Measurements from ENCODE around the gene SMCO2.

The SMCO2 gene

GRCh38 chr12:27455589-27455988 lies 9.1 kb downstream of the SMCO2 start:
- DNase-seq: no peak

GRCh38 chr12:27456618-27457017 lies 10.1 kb downstream of the SMCO2 start:
- no peak for DNase-seq

- DNase-seq: peak; percentile 25
These were observed 14.0 kb downstream of the SMCO2 start for GRCh38 chr12:27460471-27460978.

GRCh38 chr12:27462151-27462694 lies 15.7 kb downstream of the SMCO2 start:
- no peak for DNase-seq

- no peak for DNase-seq
These were observed 16.3 kb downstream of the SMCO2 start for GRCh38 chr12:27462851-27463250.

GRCh38 chr12:27463511-27464219 lies 17.1 kb downstream of the SMCO2 start:
- no peak for DNase-seq

- DNase-seq: no peak
These were observed 17.7 kb downstream of the SMCO2 start for GRCh38 chr12:27464220-27464554.

GRCh38 chr12:27467641-27468040 lies 21.1 kb downstream of the SMCO2 start:
- no peak for DNase-seq

- no peak for DNase-seq
These were observed 21.7 kb downstream of the SMCO2 start for GRCh38 chr12:27468241-27468640.

- DNase-seq: no peak
These were observed 22.7 kb downstream of the SMCO2 start for GRCh38 chr12:27469176-27469736.

- DNase-seq: no peak
These were observed 26.1 kb downstream of the SMCO2 start for GRCh38 chr12:27472604-27473003.

- no peak for DNase-seq
These were observed 27.8 kb downstream of the SMCO2 start for GRCh38 chr12:27474344-27474743.

- no peak for DNase-seq
These were observed 30.5 kb downstream of the SMCO2 start for GRCh38 chr12:27477049-27477448.

- no peak for DNase-seq
These were observed 32.4 kb downstream of the SMCO2 start for GRCh38 chr12:27478949-27479348.

GRCh38 chr12:27480016-27480415 lies 33.5 kb downstream of the SMCO2 start:
- DNase-seq: no peak

GRCh38 chr12:27486961-27487360 lies 40.4 kb downstream of the SMCO2 start:
- DNase-seq: no peak

- DNase-seq: no peak
These were observed 41.9 kb downstream of the SMCO2 start for GRCh38 chr12:27488479-27488878.

- DNase-seq: no peak
These were observed 44.7 kb downstream of the SMCO2 start for GRCh38 chr12:27491226-27491625.

GRCh38 chr12:27493260-27493940 lies 46.9 kb downstream of the SMCO2 start:
- DNase-seq: no peak

GRCh38 chr12:27497446-27497845 lies 50.9 kb downstream of the SMCO2 start:
- DNase-seq: no peak

GRCh38 chr12:27498149-27498548 lies 51.6 kb downstream of the SMCO2 start:
- DNase-seq: no peak

- DNase-seq: no peak
These were observed 52.2 kb downstream of the SMCO2 start for GRCh38 chr12:27498761-27499160.

- no peak for DNase-seq
These were observed 52.8 kb downstream of the SMCO2 start for GRCh38 chr12:27499377-27499776.

- DNase-seq: no peak
These were observed 54.0 kb downstream of the SMCO2 start for GRCh38 chr12:27500546-27500945.

Data from KG1 (cell line).